ENCODE measurements around the gene NRP1.

GRCh38 chr10:33363106-33363505 is 28.6 kb upstream of the NRP1 start:
- TF ChIP-seq RAD21 (IDR thresholded peaks at IDR 0.05; ENCODE audit: low read depth) (no peak), FOXM1 (IDR thresholded peaks at IDR 0.05; ENCODE audit: borderline replicate concordance, low read depth) (no peak), NFIC (IDR thresholded peaks at IDR 0.05) (no peak), YY1 (IDR thresholded peaks at IDR 0.05; ENCODE audit: low read depth) (no peak), CEBPB (IDR thresholded peaks at IDR 0.05) (no peak)
